ENCODE results near the gene STK35.
"Not testable (repeated sequence)": the region's sequence is repeated elsewhere in the genome, so short reads cannot be mapped to it uniquely, and the experiment has no call there.

Gene STK35

DNA sequence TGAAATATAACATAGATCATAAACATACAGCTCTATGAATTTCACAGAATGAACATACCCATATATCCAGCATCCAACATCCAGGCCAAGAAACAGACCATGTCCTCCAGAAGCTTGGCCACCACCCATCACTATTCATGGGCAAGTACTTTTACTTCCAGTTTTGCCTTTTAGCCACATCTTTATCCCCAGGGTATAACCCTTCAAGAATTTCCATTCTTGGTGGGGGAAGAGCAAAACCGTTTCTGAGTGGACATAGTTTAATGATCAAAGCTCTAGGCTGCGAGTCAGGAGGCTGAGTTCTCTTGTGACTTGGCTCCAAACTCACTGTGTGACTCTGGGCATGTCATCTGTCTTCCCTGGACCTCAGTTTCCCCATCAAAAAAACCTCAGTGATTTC is 78.3 kb downstream of the STK35 start:
- H3K27me3 Mint-ChIP-seq: peaks cover 26% of the 10 kb centered on the region
- intact Hi-C loops (cut with micrococcal nuclease): no loop called here

DNA sequence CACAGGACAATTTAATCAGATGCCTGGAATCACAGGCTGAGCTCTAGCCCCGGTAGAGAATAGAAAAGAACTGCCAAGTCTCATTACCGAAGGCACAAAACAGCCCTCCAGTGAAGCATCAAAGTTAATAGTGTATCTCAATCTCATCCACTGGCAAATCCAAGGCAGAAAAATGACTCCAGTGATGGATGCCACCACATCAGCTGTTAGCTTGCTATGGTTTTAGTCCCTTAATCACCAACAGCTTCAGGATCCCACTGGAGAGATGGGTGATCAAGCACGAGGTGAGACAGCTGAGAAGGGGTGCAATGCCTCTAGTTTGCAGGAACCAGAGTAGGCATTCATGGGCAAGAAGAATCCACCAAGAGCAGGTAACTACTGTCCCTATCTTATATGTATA is 81.8 kb downstream of the STK35 start:
- Mint-ChIP-seq H3K27me3 (peaks cover 22% of the 10 kb centered on the region), H3K9me3 (peaks cover 18% of the 10 kb centered on the region), H3K36me3 (ENCODE audit: low read depth) (no peaks in the 10 kb centered on the region), H3K4me3 (no peak overlapping the region), H3K4me1 (ENCODE audit: low read depth) (peaks cover 8% of the 10 kb centered on the region), H3K27ac (no peak overlapping the region)
- intact Hi-C loops (cut with micrococcal nuclease): no loop called here

More for the DNA sequence above, 78.3 kb downstream of the STK35 start:
- Mint-ChIP-seq H3K4me1 (ENCODE audit: low read depth) (peaks cover 8% of the 10 kb centered on the region), H3K27ac (no peak overlapping the region), H3K4me3 (no peak overlapping the region), H3K36me3 (ENCODE audit: low read depth) (no peaks in the 10 kb centered on the region), H3K9me3 (no peaks in the 10 kb centered on the region)

DNA sequence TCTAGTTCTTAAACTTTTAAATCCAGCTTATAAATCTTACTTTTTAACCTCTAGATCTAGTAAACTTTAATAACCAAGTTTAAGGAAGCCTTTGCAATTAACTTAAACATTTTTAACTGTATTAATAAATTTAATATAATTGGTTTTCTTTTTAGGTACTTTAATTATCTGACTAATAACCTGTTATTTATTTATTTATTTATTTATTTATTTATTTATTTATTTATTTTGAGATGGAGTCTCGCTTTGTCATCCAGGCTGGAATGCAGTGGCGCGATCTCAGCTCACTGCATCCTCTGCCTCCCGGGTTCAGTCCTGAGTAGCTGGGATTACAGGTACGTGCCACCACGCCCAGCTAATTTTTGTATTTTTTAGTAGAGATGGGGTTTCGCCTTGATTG is 83.3 kb downstream of the STK35 start:
- H3K4me1 Mint-ChIP-seq (ENCODE audit: low read depth); H3K4me3 Mint-ChIP-seq; H3K27ac Mint-ChIP-seq; H3K36me3 Mint-ChIP-seq (ENCODE audit: low read depth); intact Hi-C loops (cut with micrococcal nuclease): not testable (repeated sequence)
- peaks cover 18% of the 10 kb centered on the region for H3K9me3 Mint-ChIP-seq
- H3K27me3 Mint-ChIP-seq: peaks cover 25% of the 10 kb centered on the region

DNA sequence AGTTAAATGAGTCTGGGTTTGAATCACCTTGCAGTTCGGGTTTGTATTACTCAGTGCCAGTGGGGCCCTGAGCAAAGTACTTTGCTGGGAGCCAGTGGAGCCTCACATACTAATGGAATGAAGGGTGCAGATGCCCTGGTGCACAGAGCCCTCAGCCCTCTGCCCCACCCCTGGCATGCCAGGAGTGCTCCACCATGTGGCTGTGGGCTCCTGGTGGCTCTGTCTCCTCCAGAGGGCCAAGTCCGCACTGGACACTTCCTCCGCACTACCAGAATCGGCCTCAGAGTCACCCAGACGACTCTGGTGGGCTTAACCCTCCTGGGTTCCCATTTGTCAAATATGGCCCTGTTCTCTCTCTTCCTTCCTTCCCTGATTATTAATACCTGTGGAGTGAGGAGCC is 94.0 kb downstream of the STK35 start:
- intact Hi-C loops (cut with micrococcal nuclease): no loop called here
- Mint-ChIP-seq H3K27me3 (peaks cover 38% of the 10 kb centered on the region), H3K36me3 (ENCODE audit: low read depth) (no peaks in the 10 kb centered on the region), H3K4me3 (no peak overlapping the region), H3K27ac (no peak overlapping the region), H3K4me1 (ENCODE audit: low read depth) (no peaks in the 10 kb centered on the region), H3K9me3 (no peaks in the 10 kb centered on the region)

DNA sequence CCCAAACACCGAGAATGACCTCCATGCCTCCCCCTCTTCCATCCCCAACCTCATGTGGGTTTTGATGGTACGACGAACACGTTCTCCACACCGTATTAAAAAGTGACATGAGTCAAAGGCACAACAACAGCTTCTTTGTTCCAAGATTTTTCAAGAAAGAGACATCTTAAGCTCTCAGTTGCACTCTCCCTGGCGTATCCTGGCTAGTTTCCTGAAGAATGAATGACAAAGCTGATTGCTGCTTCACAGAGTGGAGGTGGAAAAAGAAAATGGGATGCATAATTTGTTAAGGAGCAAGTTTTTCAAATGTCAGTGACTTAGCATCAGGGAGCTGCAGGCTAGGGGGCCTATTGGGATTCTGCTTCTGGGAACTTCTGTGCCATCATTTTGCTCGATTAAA is 95.5 kb downstream of the STK35 start:
- intact Hi-C loops (cut with micrococcal nuclease): no loop called here
- Mint-ChIP-seq H3K27me3 (peaks cover 39% of the 10 kb centered on the region), H3K27ac (no peak overlapping the region), H3K9me3 (no peaks in the 10 kb centered on the region), H3K36me3 (ENCODE audit: low read depth) (no peaks in the 10 kb centered on the region), H3K4me1 (ENCODE audit: low read depth) (no peaks in the 10 kb centered on the region), H3K4me3 (no peak overlapping the region)
